Common myeloid progenitor, CD34-positive (primary cell): ENCODE data around the gene AGAP1.

Experiments used
- CTCF ChIA-PET: fragments of 350-600 bp; sonication (Branson Sonifier 250); formaldehyde crosslinking; loops from one replicate; lab custom pipeline; 2021; ENCODE audit warnings: antibody characterized with exemption; lab: Charles Lee
- POLR2A ChIA-PET: fragments of 350-600 bp; sonication (Branson Sonifier 250); formaldehyde crosslinking; loops from one replicate; lab custom pipeline; 2021; ENCODE audit warnings: antibody characterized with exemption; lab: Charles Lee
- DNase-seq, 3 donors: peaks; one replicate each; pipeline versions ENCODE4 v3.0.0 to v3.0.0-alpha.2; 2013
- H3K27ac ChIP-seq, 2 experiments: 1 replicate in 1 of 2; 2 replicates in 1 of 2; pipeline ENCODE4 v1.7.0; 2013; ENCODE audit warnings: inconsistent platforms in 2 of 2, low read length in 2 of 2, mild to moderate bottlenecking in 2 of 2, low read depth in 1 of 2, moderate library complexity in 1 of 2; ENCODE audit not compliant: severe bottlenecking in 2 of 2, insufficient read depth in 1 of 2, poor library complexity in 1 of 2
- H3K27me3 ChIP-seq, 5 experiments: replicated peaks in 2 of 5; 1 replicate in 3 of 5; 2 replicates in 2 of 5; pipeline versions ENCODE4 v1.6.1 to v1.7.0; 2013; ENCODE audit warnings: low read length in 4 of 5, mild to moderate bottlenecking in 2 of 5, moderate library complexity in 2 of 5, inconsistent platforms in 1 of 5; ENCODE audit not compliant: insufficient read depth in 5 of 5, control insufficient read depth in 4 of 5
- H3K36me3 ChIP-seq, 4 experiments: 1 replicate in 2 of 4; 2 replicates in 2 of 4; pipeline versions ENCODE4 v1.6.1 to v1.7.0; 2013; ENCODE audit warnings: low read length in 3 of 4, control low read depth in 1 of 4, mild to moderate bottlenecking in 1 of 4; ENCODE audit not compliant: control insufficient read depth in 4 of 4, insufficient read depth in 4 of 4
- H3K4me1 ChIP-seq, 4 experiments: 1 replicate in 3 of 4; 2 replicates in 1 of 4; pipeline versions ENCODE4 v1.6.1 to v1.7.1; 2013; ENCODE audit warnings: low read length in 3 of 4, mild to moderate bottlenecking in 3 of 4, control low read depth in 1 of 4, inconsistent platforms in 1 of 4, moderate library complexity in 1 of 4; ENCODE audit not compliant: control insufficient read depth in 4 of 4, insufficient read depth in 4 of 4; ENCODE audit errors: control extremely low read depth in 1 of 4
- H3K4me3 ChIP-seq, 7 experiments: 1 replicate in 4 of 7; 2 replicates in 3 of 7; pipeline versions ENCODE4 v1.5.1 to v1.7.0; 2013; ENCODE audit warnings: mild to moderate bottlenecking in 7 of 7, low read length in 6 of 7, moderate library complexity in 6 of 7, inconsistent platforms in 2 of 7, low read depth in 2 of 7, control low read depth in 1 of 7; ENCODE audit not compliant: insufficient read depth in 4 of 7, control insufficient read depth in 1 of 7; ENCODE audit errors: extremely low read depth in 1 of 7
- H3K9me3 ChIP-seq, 5 experiments: 1 replicate in 4 of 5; 2 replicates in 1 of 5; pipeline versions ENCODE4 v1.6.1 to v1.7.1; 2013; ENCODE audit warnings: low read length in 4 of 5, mild to moderate bottlenecking in 2 of 5, inconsistent platforms in 1 of 5, low read depth in 1 of 5, moderate library complexity in 1 of 5; ENCODE audit not compliant: control insufficient read depth in 4 of 5, insufficient read depth in 2 of 5; ENCODE audit errors: control extremely low read depth in 1 of 5
- WGBS: methylation state at CpG from one replicate; pipeline ENCODE4 v1.1.5; 2013; ENCODE audit not compliant: insufficient coverage; 5-methylcytosine and 5-hydroxymethylcytosine counted together

The AGAP1 gene

GRCh38 chr2:235844561-235844960 lies 350.7 kb downstream of the AGAP1 start:
- Histone ChIP-seq H3K27ac (no peak overlapping the region), H3K36me3 (no peaks in the 10 kb centered on the region), H3K4me3 (no peak overlapping the region), H3K27me3 (peaks cover 0 to 4% (median 0%) of the 10 kb centered on the region in 5 experiments), H3K9me3 (no peaks in the 10 kb centered on the region), H3K4me1 (no peaks in the 10 kb centered on the region)
- POLR2A ChIA-PET = no interaction called here
- WGBS = 96% methylated on average over 8 of the region's 8 CpGs
- CTCF ChIA-PET = no interaction called here
- DNase-seq = no peak

- H3K27ac ChIP-seq = no peak overlapping the region
- H3K36me3 ChIP-seq = no peaks in the 10 kb centered on the region
- no peaks in the 10 kb centered on the region for H3K9me3 ChIP-seq
- no peak overlapping the region for H3K4me3 ChIP-seq
- DNase-seq = no peak
- ChIA-PET POLR2A (no interaction called here), CTCF (no interaction called here)
- H3K4me1 ChIP-seq = no peaks in the 10 kb centered on the region
- peaks cover 0 to 6% (median 0%) of the 10 kb centered on the region in 5 experiments for H3K27me3 ChIP-seq
- 95% methylated on average over 4 of the region's 6 CpGs for WGBS
These were observed 351.4 kb downstream of the AGAP1 start for GRCh38 chr2:235845245-235845644.

GRCh38 chr2:235847576-235847975 lies 353.7 kb downstream of the AGAP1 start:
- WGBS = 99% methylated on average over 10 of the region's 11 CpGs
- CTCF ChIA-PET = no interaction called here
- no peak overlapping the region for H3K4me3 ChIP-seq

GRCh38 chr2:235848055-235848454 lies 354.2 kb downstream of the AGAP1 start:
- 93% methylated on average over 3 of the region's 4 CpGs for WGBS
- H3K27me3 ChIP-seq = peaks cover 0 to 6% (median 0%) of the 10 kb centered on the region in 5 experiments
- ChIA-PET CTCF (no interaction called here), POLR2A (no interaction called here)
- no peak for DNase-seq
- H3K27ac ChIP-seq = no peak overlapping the region
- no peaks in the 10 kb centered on the region for H3K9me3 ChIP-seq
- H3K36me3 ChIP-seq = no peaks in the 10 kb centered on the region
- H3K4me1 ChIP-seq = no peaks in the 10 kb centered on the region
- no peak overlapping the region for H3K4me3 ChIP-seq

More at GRCh38 chr2:235847576-235847975, 353.7 kb downstream of the AGAP1 start:
- DNase-seq = no peak
- POLR2A ChIA-PET = no interaction called here
- no peaks in the 10 kb centered on the region for H3K36me3 ChIP-seq
- H3K9me3 ChIP-seq = no peaks in the 10 kb centered on the region
- H3K27me3 ChIP-seq = peaks cover 0 to 3% (median 0%) of the 10 kb centered on the region in 5 experiments
- H3K4me1 ChIP-seq = no peaks in the 10 kb centered on the region
- no peak overlapping the region for H3K27ac ChIP-seq

- 90% methylated on average over 2 of the region's 7 CpGs for WGBS
- peaks cover 0 to 6% (median 0%) of the 10 kb centered on the region in 5 experiments for H3K27me3 ChIP-seq
- H3K27ac ChIP-seq = no peak overlapping the region
- H3K36me3 ChIP-seq = no peaks in the 10 kb centered on the region
- ChIA-PET POLR2A (no interaction called here), CTCF (no interaction called here)
- H3K4me3 ChIP-seq = no peak overlapping the region
- no peaks in the 10 kb centered on the region for H3K4me1 ChIP-seq
- H3K9me3 ChIP-seq = no peaks in the 10 kb centered on the region
- no peak for DNase-seq
These were observed 355.1 kb downstream of the AGAP1 start for GRCh38 chr2:235848946-235849345.

GRCh38 chr2:235849489-235849888 lies 355.6 kb downstream of the AGAP1 start:
- Histone ChIP-seq H3K27ac (no peak overlapping the region), H3K27me3 (peaks cover 0 to 6% (median 0%) of the 10 kb centered on the region in 5 experiments), H3K36me3 (no peaks in the 10 kb centered on the region), H3K4me1 (no peaks in the 10 kb centered on the region), H3K4me3 (no peak overlapping the region), H3K9me3 (no peaks in the 10 kb centered on the region)
- ChIA-PET POLR2A (no interaction called here), CTCF (no interaction called here)
- no peak for DNase-seq
- 97% methylated on average over 8 of the region's 10 CpGs for WGBS

GRCh38 chr2:235850289-235850688 lies 356.4 kb downstream of the AGAP1 start:
- Histone ChIP-seq H3K27me3 (peaks cover 0 to 6% (median 0%) of the 10 kb centered on the region in 5 experiments), H3K9me3 (no peaks in the 10 kb centered on the region), H3K4me1 (no peaks in the 10 kb centered on the region), H3K4me3 (no peak overlapping the region), H3K27ac (no peak overlapping the region), H3K36me3 (no peaks in the 10 kb centered on the region)
- no peak for DNase-seq
- ChIA-PET POLR2A (no interaction called here), CTCF (no interaction called here)
- 82% methylated on average over 5 of the region's 5 CpGs for WGBS
